HG02678 (cell line): ENCODE measurements around the gene OR14A16.

ENCODE experiments used
- ATAC-seq: cut with Tn5 transposase; IDR thresholded peaks from one replicate; pipeline ENCODE4 v1.9.1; 2021; ENCODE audit warnings: mild to moderate bottlenecking, moderate library complexity; ENCODE audit not compliant: unreplicated experiment

OR14A16 gene

GRCh38 chr1:247769603-247770002 is 54.3 kb downstream of the OR14A16 start:
- ATAC-seq, result no peak
